RKO (cell line): ENCODE measurements around the gene PSMD11.

Source experiments
- DNase-seq: peaks from one replicate; pipeline ENCODE4 v3.0.0-alpha.2; 2016; ENCODE audit warnings: low spot score

The PSMD11 gene

DNA sequence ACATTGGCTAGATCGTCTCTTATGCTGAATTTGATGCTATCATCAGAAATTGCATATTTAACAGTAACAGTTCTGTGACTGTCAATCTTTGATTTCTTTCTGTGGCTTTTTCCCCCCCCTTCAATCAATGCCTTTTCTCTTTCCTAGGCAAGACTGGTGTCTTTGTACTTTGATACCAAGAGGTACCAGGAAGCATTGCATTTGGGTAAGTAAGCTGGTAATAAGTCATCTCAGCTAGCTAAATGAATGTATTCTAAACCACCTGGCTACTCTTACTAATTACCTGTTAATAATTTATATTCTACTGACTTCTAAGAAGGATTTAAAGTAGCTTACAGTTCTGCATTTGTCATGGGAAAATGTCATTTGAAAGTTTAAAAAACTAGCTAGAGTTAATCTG lies 20.1 kb downstream of the PSMD11 start:
- no peak for DNase-seq

DNA sequence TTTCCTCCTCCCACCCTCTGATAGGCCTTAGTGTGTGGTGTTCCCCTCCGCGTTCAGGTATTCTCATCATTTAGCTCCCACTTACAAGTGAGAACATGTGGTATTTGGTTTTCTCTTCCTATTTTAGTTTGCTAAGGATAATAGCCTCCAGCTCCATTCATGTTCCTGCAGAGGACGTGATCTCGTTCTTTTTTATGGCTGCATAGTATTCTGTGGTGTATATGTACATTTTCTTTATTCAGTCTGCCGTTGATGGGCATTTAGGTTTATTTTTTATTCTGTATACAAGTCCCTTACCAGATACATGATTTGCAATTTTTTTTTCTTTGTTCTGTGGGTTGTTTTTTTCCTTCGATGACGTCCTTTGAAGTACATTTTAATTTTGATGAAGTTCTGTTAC lies 23.6 kb downstream of the PSMD11 start:
- no peak for DNase-seq

DNA sequence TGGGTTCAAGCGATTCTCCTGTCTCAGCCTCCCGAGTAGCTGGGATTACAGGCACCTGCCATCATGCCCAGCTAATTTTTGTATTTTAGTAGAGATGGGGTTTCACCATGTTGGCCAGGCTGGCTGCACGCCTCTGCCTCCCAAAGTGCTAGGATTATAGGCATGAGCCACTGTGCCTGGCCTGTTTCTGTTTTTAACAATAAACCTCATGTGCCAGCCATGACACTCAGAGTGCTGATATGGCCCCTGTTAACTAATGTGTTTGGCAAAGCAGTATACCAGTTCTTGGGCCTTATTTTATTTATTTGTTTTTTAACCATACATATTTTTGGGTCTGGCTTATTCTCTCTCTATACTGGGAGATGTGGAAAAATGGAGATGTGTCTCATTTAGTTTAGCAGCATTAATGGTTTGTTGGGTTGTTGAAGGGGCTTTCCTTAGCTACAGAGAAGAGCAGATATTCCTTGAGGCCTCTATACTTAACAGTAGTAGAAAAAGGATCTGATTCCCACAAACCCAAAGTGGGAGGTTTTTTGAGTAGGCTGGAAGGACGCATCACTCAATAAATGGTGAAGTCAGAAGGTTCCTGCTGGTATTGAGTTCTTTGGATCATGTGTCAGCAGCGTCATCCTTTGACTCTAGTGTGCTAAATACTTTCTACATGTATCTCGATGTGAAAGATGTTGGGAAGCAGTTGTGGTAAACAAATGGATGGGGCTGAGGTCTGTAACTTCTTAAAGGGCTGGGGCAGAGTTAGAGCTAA lies 26.3 kb downstream of the PSMD11 start:
- no peak for DNase-seq

DNA sequence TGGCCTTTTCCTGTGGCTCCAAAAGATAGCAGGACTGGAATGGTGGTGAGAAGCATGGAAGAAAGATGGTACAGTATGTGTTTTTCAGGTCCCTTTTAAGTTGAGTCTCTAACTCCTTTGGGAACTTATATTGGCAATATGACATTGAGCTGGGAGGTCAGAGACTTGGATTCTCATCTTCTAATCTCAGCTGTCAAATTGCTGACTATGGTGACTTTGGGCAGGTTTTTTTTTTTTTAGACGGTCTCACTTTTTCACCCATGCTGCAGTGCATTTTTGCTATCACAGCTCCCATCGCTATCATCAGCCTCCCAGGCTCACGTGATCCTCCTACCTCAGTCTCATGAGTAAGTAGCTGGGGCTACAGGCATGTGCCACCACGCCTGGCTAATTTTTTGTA lies 27.3 kb downstream of the PSMD11 start:
- no peak for DNase-seq

DNA sequence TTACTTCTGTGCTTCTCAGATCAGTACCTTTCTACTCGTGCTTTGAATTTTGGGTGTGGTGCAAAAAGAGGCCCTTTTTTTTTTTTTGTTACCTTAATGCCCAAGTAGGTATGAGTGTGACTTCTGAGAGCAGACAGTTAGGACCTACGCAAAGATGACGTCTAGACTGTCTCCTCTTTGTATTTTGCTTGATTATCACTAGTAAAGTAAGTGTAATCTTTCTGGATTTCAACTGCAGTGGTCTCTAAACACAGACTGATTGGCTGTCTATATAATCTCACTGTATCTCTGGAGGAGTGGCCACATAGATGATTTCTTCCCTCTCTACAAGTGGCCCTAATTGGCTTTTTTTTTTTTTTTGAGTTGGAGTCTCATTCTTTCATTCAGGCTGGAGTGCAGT lies 30.9 kb downstream of the PSMD11 start:
- no peak for DNase-seq

DNA sequence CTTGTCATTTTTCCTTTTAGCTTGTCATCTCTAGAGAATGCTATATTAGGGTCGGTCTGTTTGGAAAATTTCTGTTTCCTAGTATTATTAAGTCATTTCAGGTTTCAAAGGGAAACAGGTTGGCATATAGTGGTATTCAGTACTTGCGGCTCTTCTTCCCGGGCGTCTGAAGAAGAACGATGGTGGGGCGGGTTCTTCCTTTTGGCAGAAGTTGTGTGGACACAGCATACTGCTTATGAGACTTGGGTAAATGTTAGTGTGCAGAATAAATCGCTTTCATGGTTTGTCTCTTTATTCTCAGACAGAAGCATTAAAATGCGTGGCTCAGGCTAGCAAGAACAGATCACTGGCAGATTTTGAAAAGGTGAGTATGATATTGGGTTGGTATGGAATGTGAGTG lies 32.9 kb downstream of the PSMD11 start:
- DNase-seq: no peak

DNA sequence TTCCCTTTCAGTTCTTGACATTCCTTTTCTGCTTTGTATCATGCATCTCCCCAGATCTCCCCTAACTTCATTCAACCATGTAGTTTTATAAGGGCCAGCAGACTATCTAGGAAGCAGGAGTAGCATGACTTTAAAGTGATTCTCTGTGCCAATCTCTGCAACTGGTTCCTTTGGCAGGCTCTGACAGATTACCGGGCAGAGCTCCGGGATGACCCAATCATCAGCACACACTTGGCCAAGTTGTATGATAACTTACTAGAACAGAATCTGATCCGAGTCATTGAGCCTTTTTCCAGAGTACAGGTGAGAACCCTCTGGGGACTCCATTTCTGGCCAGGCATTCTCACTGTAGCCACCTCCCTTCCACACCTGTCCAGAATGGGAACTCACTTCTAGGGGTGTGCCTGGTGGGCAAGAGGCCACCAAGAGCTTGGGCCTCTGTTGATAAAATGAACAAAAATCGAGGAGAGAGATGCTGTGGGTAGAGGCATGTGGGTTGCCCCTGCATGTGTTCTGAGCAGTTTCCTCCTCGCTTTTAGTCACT lies 34.8 kb downstream of the PSMD11 start:
- no peak for DNase-seq

DNA sequence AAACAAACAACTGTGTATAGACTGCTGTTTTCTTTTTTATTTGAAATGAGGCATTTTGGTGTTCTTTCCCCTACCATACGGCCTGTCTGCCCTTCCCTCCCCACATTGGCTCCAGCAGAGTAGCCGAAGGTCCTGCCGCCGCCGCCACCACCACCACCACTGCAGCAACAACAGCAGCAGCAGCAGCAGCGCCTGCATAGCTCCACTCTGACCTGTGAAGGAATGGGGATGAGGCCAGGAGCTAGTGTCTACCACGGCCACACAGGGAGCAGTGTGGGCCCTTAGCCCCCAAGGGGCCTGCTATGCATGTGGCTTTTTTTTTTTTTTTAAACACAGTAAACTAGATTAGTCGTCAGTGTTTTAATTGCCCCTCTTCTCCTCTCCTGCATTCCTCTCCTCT lies 36.9 kb downstream of the PSMD11 start:
- no peak for DNase-seq

DNA sequence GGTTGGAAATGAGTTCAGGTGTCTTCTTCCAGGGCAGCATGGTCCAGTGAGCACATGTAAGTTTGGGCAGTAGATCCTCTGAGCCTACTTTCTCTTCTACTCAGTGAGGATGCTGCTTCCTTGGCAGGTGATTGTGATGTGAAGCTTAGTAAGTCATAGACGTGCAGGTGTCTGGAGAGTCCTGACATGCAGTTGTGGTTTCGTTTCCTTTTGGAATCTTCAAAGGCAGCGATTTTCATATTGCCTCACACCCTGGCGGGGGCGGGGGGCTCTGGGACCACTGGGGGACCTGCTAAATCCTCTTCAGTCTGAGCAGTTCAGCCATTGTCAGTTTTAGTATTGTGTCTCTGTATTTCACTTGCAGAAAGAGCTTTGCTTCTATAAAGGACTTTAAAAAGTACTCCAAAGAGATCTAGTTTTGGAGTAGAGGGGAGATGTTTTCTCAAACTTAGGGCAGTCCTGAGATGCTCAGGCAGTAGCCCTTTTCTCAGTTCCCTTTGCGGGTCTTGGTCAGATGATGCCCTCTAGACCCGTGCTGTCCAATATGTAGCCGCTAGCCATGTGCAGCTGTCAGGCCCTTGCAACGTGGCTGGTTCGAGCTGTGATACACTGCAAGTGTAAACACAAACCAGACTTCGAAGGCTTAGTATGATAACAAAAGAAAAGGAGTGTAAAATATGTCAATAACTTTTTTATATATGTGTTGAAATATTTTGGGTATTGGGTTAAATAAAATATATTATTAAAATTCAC lies 38.4 kb downstream of the PSMD11 start:
- no peak for DNase-seq

DNA sequence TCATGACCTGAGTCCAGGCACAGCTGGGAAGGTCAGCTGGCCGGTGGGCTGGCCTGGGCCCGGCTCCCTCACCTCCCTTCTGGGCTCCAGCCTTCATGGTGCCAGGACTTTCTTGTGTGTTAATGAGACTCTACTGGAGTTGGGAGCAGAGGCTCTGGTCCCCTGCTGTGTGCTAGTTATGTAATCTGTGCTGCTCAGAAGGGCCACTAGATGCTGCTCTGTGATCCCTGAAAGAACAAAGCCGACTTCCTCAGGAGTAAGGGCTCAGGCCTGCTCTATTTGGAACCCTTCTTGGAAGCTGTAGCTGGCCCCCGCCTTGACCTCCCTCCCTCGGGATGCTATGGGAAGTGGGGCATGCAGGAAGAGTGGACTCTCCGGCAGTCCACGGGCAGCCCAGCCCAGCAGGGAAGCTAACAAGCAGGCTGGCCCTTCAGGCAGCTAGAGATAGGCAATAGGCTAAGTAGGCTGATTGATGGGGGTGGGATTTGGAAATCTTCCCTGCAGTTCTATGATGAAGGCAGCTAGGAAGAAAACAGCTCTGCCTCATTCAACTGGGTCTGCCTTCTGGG lies 39.2 kb downstream of the PSMD11 start:
- DNase-seq: peak; percentile 67

DNA sequence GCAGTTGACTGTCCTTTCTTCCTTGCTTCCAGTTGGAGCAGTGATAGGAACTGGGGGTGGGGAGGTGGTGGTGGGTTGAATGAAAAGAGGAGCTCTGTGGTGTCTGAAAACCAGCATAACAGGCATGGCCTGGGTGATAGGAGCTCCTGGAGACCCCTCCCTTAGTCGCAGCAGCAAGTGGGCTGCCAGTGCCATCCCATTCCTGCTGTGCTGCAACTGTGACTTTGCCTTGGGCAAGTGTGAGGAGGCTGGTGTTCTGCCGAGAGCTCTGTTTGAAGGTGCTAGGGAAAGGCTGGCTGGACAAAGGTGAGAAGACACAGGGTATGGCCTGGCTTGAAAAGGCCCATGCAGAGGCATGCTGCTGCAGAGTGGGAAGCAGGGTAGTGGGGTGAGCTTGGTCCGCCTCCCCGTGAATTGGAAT lies 39.7 kb downstream of the PSMD11 start:
- no peak for DNase-seq

DNA sequence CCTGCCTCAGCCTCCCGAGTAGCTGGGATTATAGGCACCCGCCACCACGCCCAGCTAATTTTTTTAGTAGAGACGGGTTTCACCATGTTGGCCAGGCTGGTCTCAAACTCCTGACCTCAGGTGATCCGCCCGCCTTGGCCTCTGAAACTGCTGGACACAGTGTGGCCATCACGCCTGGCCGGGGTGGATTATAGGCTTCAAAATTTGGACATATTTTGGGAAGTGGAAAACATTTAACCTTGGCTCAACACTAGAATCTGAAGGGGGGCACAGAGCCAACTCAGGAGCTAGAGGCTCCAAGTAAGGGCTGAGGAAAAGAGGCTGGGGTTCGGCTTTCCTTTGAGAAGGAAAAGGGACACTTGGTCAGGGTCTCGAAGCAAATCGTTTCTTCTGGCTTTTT lies 40.3 kb downstream of the PSMD11 start:
- DNase-seq: no peak

DNA sequence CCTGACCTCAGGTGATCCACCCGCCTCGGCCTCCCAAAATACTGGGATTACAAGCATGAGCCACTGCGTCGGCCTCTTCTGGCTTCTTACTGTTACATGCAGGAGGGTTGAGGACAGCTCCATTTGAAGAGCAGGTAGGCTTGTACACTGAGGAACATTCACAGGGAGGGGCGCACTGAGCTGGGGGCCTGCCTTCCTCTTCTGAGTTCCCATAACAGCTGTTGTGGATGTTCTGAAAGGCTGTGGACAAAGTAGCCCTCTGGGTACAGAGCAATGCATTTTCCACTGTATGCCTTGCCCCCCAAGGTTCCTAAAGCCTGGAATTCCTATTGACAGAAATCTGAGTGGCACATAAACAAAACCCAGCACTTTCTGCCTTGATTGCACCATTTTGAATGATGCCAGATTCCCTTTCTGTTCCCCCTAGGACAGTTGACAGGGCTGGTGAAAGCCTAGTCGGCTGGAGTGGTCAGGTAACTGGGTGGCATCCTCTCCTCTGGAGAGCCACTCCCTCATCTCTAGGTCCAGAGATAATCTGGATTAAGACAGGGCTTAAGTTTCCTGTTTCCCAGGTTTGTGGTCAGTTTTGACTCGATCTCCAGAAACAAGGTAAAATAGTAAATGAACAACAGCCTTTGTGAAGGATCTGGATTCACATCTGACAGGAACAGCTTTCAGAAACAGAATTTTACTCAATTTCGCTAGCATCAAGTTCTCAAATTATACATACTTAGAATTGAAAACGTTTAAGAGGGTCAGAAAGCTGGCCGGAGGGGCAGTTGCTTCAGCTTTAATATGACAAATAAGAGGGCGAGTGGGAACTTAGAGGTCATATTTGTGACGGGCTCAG lies 41.2 kb downstream of the PSMD11 start:
- no peak for DNase-seq

DNA sequence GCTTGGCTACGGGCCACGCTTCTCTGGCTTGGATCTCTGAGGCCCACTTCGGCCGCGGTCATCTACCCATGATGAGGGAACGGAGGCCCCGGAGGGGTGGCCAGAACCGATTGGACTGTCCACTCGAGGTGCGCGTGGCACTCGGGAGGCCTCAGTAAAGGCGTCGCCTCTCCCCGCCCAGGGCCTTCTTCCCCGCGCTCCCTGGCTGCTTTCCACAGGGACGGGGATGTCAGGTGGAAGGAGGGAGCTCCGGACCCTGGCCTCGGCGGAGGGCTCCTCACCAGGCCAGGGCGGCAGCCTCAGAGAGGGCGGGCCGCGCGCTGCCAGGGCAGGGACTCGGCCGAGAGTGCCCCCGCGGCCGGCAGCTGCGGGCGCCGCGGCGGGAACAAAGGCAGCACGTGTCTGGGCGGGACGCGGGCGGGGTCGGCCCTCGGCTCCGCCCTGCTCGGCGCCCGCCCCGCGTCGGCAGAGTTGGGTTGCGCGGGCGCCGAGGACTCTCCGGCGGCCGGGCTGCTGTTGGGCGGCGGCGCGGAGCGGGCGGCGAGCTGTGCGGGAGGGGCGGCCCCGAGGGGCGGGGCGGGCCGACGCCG lies 41.9 kb downstream of the PSMD11 start:
- peak; percentile 75 for DNase-seq

DNA sequence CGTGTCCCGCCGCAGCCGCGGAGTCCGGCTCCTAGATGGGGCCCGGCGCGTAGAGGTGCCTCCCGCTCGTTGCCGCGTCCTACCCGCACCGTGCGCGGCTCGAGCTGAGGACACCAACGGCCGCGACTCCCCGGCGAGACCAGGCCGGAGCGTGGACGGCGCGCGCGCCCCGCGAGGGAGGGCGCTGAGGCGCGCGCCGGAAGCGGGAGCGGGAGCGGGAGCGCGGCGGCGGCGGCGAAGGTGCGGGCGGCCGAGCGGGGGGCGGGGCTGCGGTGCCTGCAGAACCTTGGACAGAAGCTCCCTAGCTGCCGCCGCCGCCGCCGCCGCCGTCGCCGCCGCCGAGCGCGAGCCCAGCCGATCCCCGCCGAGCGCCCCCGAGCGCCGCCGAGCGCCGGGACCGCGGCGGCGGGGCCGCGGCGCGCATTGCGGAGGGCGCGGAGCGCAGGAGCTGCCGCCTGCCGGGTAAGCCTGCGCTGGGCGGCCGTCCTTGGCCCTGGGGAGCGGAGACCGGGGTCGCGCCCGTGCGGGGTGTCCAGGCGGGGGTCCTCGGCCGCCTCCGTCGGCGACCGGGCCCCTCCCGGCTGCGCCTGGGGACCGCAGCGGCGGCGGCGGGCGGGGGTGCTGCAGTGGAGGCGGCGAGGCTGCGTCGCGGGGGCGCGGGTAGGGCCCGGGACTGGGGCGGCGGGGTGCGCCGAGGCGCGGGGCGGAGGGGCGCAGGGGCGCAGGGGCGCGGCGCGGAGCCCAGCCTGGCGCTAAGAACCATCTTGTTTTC lies 42.6 kb downstream of the PSMD11 start, which contains the start of gene CDK5R1:
Gene CDK5R1 (plus strand): TSS at position 293 of the 772 bp plus-strand sequence. CDS start 628 bp downstream, outside the sequence.
- peak; percentile 76 for DNase-seq

DNA sequence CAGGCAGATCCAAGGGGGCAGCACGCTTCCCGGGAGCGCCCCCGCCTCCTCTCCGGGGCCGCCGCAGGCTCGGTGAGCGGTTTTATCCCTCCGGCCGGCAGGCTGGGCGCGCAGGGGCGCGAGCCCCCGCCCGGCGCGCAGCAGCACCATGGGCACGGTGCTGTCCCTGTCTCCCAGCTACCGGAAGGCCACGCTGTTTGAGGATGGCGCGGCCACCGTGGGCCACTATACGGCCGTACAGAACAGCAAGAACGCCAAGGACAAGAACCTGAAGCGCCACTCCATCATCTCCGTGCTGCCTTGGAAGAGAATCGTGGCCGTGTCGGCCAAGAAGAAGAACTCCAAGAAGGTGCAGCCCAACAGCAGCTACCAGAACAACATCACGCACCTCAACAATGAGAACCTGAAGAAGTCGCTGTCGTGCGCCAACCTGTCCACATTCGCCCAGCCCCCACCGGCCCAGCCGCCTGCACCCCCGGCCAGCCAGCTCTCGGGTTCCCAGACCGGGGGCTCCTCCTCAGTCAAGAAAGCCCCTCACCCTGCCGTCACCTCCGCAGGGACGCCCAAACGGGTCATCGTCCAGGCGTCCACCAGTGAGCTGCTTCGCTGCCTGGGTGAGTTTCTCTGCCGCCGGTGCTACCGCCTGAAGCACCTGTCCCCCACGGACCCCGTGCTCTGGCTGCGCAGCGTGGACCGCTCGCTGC lies 43.3 kb downstream of the PSMD11 start:
- DNase-seq: peak; percentile 37

DNA sequence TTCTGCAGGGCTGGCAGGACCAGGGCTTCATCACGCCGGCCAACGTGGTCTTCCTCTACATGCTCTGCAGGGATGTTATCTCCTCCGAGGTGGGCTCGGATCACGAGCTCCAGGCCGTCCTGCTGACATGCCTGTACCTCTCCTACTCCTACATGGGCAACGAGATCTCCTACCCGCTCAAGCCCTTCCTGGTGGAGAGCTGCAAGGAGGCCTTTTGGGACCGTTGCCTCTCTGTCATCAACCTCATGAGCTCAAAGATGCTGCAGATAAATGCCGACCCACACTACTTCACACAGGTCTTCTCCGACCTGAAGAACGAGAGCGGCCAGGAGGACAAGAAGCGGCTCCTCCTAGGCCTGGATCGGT lies 43.9 kb downstream of the PSMD11 start:
- no peak for DNase-seq

DNA sequence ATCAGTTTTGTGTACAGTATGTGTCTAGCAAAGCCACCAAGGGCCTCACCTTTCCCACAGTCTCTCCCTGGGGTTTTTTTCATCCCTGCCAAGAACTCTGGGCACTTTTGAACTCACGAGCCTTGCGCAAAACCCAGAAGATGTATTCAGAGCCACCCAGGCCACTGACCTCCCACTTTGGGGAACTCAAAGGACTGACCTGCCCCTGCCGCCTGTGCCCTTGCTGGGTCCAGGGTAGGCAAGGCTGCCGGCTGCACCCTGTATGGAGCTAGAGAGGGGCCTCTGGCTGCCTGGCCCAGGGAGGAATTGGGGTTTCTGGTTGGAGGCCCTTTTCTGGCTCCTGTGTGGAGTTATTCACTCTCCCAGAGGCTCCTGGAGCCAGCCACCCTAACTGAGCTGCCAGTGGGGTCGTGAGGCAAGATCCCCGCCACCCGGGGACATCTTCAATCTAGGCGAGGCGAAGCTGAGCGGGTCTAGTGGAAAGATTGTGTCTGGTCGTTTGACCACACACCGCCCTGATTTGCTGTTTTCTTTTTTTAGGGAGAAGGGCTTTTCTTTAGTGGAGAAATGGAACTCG lies 44.4 kb downstream of the PSMD11 start:
- DNase-seq: no peak

DNA sequence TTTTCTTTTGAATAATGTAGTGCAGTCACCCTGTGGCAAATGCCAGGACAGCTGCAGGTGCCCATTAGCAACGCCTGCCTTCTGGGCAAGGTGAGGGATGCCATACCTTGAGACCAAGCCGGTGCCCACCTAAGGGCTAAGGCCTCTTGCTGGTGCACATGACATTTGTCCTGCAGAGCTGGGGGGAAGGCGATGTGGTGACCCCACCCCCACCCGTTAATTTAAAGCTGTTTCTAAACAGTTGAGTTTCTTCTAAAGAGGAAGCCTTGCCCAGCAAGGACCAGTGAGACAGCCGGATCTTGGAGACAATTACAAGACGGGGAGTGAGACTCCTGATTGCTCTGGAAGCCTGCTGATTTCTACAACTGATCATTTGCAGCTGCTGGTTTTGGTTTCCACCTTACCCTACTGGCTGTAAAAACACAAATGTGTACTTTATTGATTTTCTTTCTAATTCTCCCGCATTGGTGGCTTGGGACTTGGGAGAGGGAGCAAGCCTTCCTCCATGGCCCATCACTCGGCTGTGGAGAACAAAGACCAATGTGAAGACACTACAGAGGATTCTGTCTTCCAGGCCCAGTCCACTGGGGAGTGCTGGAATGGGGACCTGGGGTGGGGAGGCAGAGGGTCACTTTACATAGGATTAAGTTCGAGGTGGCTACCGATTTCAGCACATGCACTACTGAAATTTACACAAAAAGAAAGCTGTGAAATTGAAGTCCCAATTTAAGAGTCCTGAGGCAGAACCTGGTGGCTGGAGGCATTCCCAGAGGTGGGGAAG lies 45.2 kb downstream of the PSMD11 start:
- no peak for DNase-seq
